OCI-LY7 (cell line): ENCODE data around the gene FOXL1. TPM values are rescaled to one million over a fixed set of nuclear protein-coding genes. Genes with fewer than 3 reads are reported as not detected.

Experiments
- BruUV-seq: library from RNA; stranded (reverse); fragments of 400-500 nt; replicated peaks from 2 replicates; lab custom pipeline; 2021; lab: Mats Ljungman, UMichigan
- CTCF ChIA-PET: fragments of 300-600 bp; sonication (Branson Sonifier 250); formaldehyde crosslinking; loops from one replicate; lab custom pipeline; 2022; ENCODE audit warnings: antibody characterized with exemption; ENCODE audit not compliant: unreplicated experiment; lab: Charles Lee
- POLR2A ChIA-PET: fragments of 300-600 bp; sonication (Branson Sonifier 250); formaldehyde crosslinking; loops from one replicate; lab custom pipeline; 2022; ENCODE audit warnings: antibody characterized with exemption; lab: Charles Lee
- DNase-seq: peaks from one replicate; pipeline ENCODE4 v3.0.0-alpha.2; 2015; ENCODE audit warnings: low spot score
- H2AFZ ChIP-seq: fragments of 200-600 bp; sonication (generic), shearing (Covaris generic); 2 replicates; pipeline ENCODE4 v1.6.1; 2014; ENCODE audit warnings: mild to moderate bottlenecking, antibody characterized with exemption, low read length, moderate library complexity
- H3K27ac ChIP-seq: fragments of 200-600 bp; sonication (generic); 2 replicates; pipeline ENCODE4 v1.5.1; 2014; ENCODE audit warnings: mixed run types, low read depth, mild to moderate bottlenecking, moderate library complexity, low read length, inconsistent platforms; ENCODE audit not compliant: poor library complexity, severe bottlenecking
- H3K36me3 ChIP-seq: fragments of 200-600 bp; sonication (generic); 2 replicates; pipeline ENCODE4 v1.6.1; 2014; ENCODE audit warnings: mild to moderate bottlenecking, antibody characterized with exemption, low read length, moderate library complexity, mixed read lengths; ENCODE audit not compliant: insufficient read depth
- H3K4me1 ChIP-seq: fragments of 200-600 bp; sonication (generic); 2 replicates; pipeline ENCODE4 v1.5.1; 2014; ENCODE audit warnings: mild to moderate bottlenecking, low read length; ENCODE audit not compliant: insufficient read depth, poor library complexity, severe bottlenecking
- H3K4me2 ChIP-seq: fragments of 200-600 bp; sonication (generic); 2 replicates; pipeline ENCODE4 v1.6.1; 2014; ENCODE audit warnings: mild to moderate bottlenecking, low read length
- H3K4me3 ChIP-seq: fragments of 200-600 bp; sonication (generic); 2 replicates; pipeline ENCODE4 v1.5.1; 2014; ENCODE audit warnings: mild to moderate bottlenecking, low read depth, low read length; ENCODE audit not compliant: poor library complexity, severe bottlenecking
- H3K79me2 ChIP-seq: fragments of 200-600 bp; sonication (generic); 2 replicates; pipeline ENCODE4 v1.6.1; 2016; ENCODE audit warnings: low read depth, mild to moderate bottlenecking, low read length, moderate library complexity, mixed read lengths; ENCODE audit not compliant: insufficient read depth
- H3K9me2 ChIP-seq: fragments of 200-600 bp; sonication (generic); 2 replicates; pipeline ENCODE4 v1.6.1; 2016; ENCODE audit warnings: mild to moderate bottlenecking, low read length, mixed read lengths; ENCODE audit not compliant: insufficient read depth
- H3K9me3 ChIP-seq: fragments of 200-600 bp; sonication (generic); 2 replicates; pipeline ENCODE4 v1.6.1; 2014; ENCODE audit warnings: mild to moderate bottlenecking, mixed run types, low read length, mixed read lengths
- H4K20me1 ChIP-seq: fragments of 200-600 bp; sonication (generic); 2 replicates; pipeline ENCODE4 v1.6.1; 2014; ENCODE audit warnings: mild to moderate bottlenecking, antibody characterized with exemption, low read length, moderate library complexity, mixed read lengths; ENCODE audit not compliant: insufficient read depth
- CTCF ChIP-seq: fragments of 200-600 bp; sonication (generic); conservative IDR thresholded peaks from 2 replicates; pipeline ENCODE4 v1.5.1; 2014; ENCODE audit warnings: mild to moderate bottlenecking, antibody characterized with exemption, low read length, moderate library complexity, mixed read lengths
- EZH2phosphoT487 ChIP-seq: fragments of 200-600 bp; sonication (generic); IDR thresholded peaks from 2 replicates; pipeline ENCODE4 v1.6.1; 2018; ENCODE audit warnings: low read depth, borderline replicate concordance, mild to moderate bottlenecking, mixed run types, antibody characterized with exemption, low read length, moderate library complexity, mixed read lengths
- intact Hi-C: fragments of 100-400 bp; cut with micrococcal nuclease; formaldehyde crosslinking; loops from one replicate; pipeline ENCODE4 v1.10.0; 2022; ENCODE audit not compliant: unreplicated experiment
- total RNA-seq, 2 experiments: library from RNA; depleted of rRNA in 1 of 2; stranded (reverse); fragments of >200 nt in 1 of 2; shearing (Covaris generic) in 1 of 2; gene quantifications; 2 replicates each; pipeline ENCODE4 v1.2.3, GENCODE V29; 2014 to 2022

Gene FOXL1
- total RNA-seq, 2 experiments from 2014 or later = 1.7 to 1.8 TPM

- CTCF ChIA-PET = no interaction called here
- intact Hi-C loops = loop anchor here (5.0 kb wide), 2 partner anchors 200 to 735 kb away; no protein-coding TSS in a partner anchor
- no peak overlapping the region for H3K27ac ChIP-seq
- H3K79me2 ChIP-seq = no peaks in the 10 kb centered on the region
- no TSS peak for BruUV-seq
- H4K20me1 ChIP-seq = no peaks in the 10 kb centered on the region
- H3K4me1 ChIP-seq = peaks cover 12% of the 10 kb centered on the region
- H3K9me3 ChIP-seq = no peaks in the 10 kb centered on the region
- no peak for TF ChIP-seq CTCF
- no peak overlapping the region for H2AFZ ChIP-seq
- H3K4me2 ChIP-seq = no peak overlapping the region
- H3K4me3 ChIP-seq = no peak overlapping the region
- H3K9me2 ChIP-seq = no peaks in the 10 kb centered on the region
- H3K36me3 ChIP-seq = no peaks in the 10 kb centered on the region
- no peak for DNase-seq
- POLR2A ChIA-PET = no interaction called here
These were observed 16.0 kb upstream of the FOXL1 start for GRCh38 chr16:86562356-86562755.

GRCh38 chr16:86563469-86564345 lies 14.6 kb upstream of the FOXL1 start:
- Histone ChIP-seq H3K4me2 (peak overlapping the region; percentile 61), H3K4me1 (peaks cover 12% of the 10 kb centered on the region), H2AFZ (peak overlapping the region; percentile 91; the same call in 1 of the 2 replicates), H3K9me3 (no peaks in the 10 kb centered on the region), H3K9me2 (no peaks in the 10 kb centered on the region), H3K27ac (no peak overlapping the region), H3K4me3 (peak overlapping the region; percentile 39), H3K36me3 (no peaks in the 10 kb centered on the region), H3K79me2 (no peaks in the 10 kb centered on the region), H4K20me1 (no peaks in the 10 kb centered on the region)
- ChIA-PET POLR2A (no interaction called here), CTCF (interaction anchor here (0.6 kb wide), 1 partner anchor 310 kb away, joined by 3 read pairs; no protein-coding TSS in a partner anchor)
- intact Hi-C loops = loop anchor here (1.0 to 5.0 kb wide), 6 partner anchors 199 to 734 kb away; no protein-coding TSS in a partner anchor
- peak; percentile 90 for DNase-seq
- TF ChIP-seq CTCF (peak; percentile 100), EZH2phosphoT487 (no peak)
- no TSS peak for BruUV-seq
